Measurements from ENCODE around the gene MTMR3. TPM values are rescaled to one million over a fixed set of nuclear protein-coding genes. Genes with fewer than 3 reads are reported as not detected.

Gene MTMR3
- polyA plus RNA-seq, 2 of the 4 experiments (the other 2 are of a cell fraction), result 7.4 to 18.8 TPM

Small RNA genes within 50 kb of the gene (small RNA-seq; reads per million reads assigned to genes)
- 0 reads per million in 6 experiments for gene MIR6818
- 0 reads per million in 6 experiments for gene RNU6-331P

Other genes with a start within 250 kb of the MTMR3 start
- gene CABP7, start 163.2 kb upstream of the MTMR3 start, polyA plus RNA-seq (2011; rRNA removed), result 0.05 and 0.09 TPM in 2 replicates
- 0.13 to 0.17 TPM (median 0.15 TPM) in 3 replicates for gene CABP7, start 163.2 kb upstream of the MTMR3 start, polyA plus RNA-seq (2017; fragmentation: RNase III; extraction: RNeasy Plus Mini Kit Qiagen cat#74134 plus additional on column Dnase treatment)
- gene ZMAT5, start 116.2 kb upstream of the MTMR3 start, polyA plus RNA-seq (2011; rRNA removed), result 13.3 and 14.5 TPM in 2 replicates
- 11.4 to 13.0 TPM (median 13.0 TPM) in 3 replicates for gene ZMAT5, start 116.2 kb upstream of the MTMR3 start, polyA plus RNA-seq (2017; fragmentation: RNase III; extraction: RNeasy Plus Mini Kit Qiagen cat#74134 plus additional on column Dnase treatment)
- gene UQCR10, start 115.8 kb upstream of the MTMR3 start, polyA plus RNA-seq (2011; rRNA removed), result 115 and 143 TPM in 2 replicates
- 171 to 204 TPM (median 179 TPM) in 3 replicates for gene UQCR10, start 115.8 kb upstream of the MTMR3 start, polyA plus RNA-seq (2017; fragmentation: RNase III; extraction: RNeasy Plus Mini Kit Qiagen cat#74134 plus additional on column Dnase treatment)
- gene ASCC2, start 44.9 kb upstream of the MTMR3 start, polyA plus RNA-seq (2011; rRNA removed), result 31.6 and 38.0 TPM in 2 replicates
- 24.9 to 27.2 TPM (median 26.8 TPM) in 3 replicates for gene ASCC2, start 44.9 kb upstream of the MTMR3 start, polyA plus RNA-seq (2017; fragmentation: RNase III; extraction: RNeasy Plus Mini Kit Qiagen cat#74134 plus additional on column Dnase treatment)
- gene HORMAD2, start 197.3 kb downstream of the MTMR3 start, polyA plus RNA-seq (2011; rRNA removed), result not detected in 2 replicates
- not detected in 3 replicates for gene HORMAD2, start 197.3 kb downstream of the MTMR3 start, polyA plus RNA-seq (2017; fragmentation: RNase III; extraction: RNeasy Plus Mini Kit Qiagen cat#74134 plus additional on column Dnase treatment)

All from A549 (cell line).